CD4-positive, alpha-beta T cell treated with Interleukin-1 beta for 1 hour (primary cell): Measurements from ENCODE around the gene ZC3H13.
A peak's percentile ranks its signal among the peaks of the same experiment; 100 is the strongest.

Experiments used
- DNase-seq, 2 donors: peaks; one replicate each; pipeline ENCODE4 v3.0.0-alpha.2; 2020 to 2022

Gene ZC3H13

GRCh38 chr13:46052319-46053161 is at the start of gene ZC3H13:
ZC3H13 (minus strand) TSS chr13:46052746; CDS start chr13:46045507, 7,239 bp downstream.
- DNase-seq = peak; percentile 93

- no peak for DNase-seq
Observed at GRCh38 chr13:46102255-46102605, 49.7 kb upstream of the ZC3H13 start.

- no peak for DNase-seq
Observed at GRCh38 chr13:46101484-46102254, 49.1 kb upstream of the ZC3H13 start.

- no peak for DNase-seq
Observed at GRCh38 chr13:46101002-46101401, 48.5 kb upstream of the ZC3H13 start.

GRCh38 chr13:46100191-46100815 is 47.8 kb upstream of the ZC3H13 start:
- DNase-seq = no peak

- no peak for DNase-seq
Observed at GRCh38 chr13:46097663-46098062, 45.1 kb upstream of the ZC3H13 start.

- no peak for DNase-seq
Observed at GRCh38 chr13:46097015-46097414, 44.5 kb upstream of the ZC3H13 start.

- no peak for DNase-seq
Observed at GRCh38 chr13:46094478-46094877, 41.9 kb upstream of the ZC3H13 start.

GRCh38 chr13:46088821-46089562 is 36.4 kb upstream of the ZC3H13 start:
- no peak for DNase-seq

- DNase-seq = no peak
Observed at GRCh38 chr13:46087481-46087880, 34.9 kb upstream of the ZC3H13 start.

GRCh38 chr13:46086985-46087384 is 34.4 kb upstream of the ZC3H13 start:
- DNase-seq = no peak

- no peak for DNase-seq
Observed at GRCh38 chr13:46086421-46086922, 33.9 kb upstream of the ZC3H13 start.

- DNase-seq = no peak
Observed at GRCh38 chr13:46085737-46086136, 33.2 kb upstream of the ZC3H13 start.

- DNase-seq = no peak
Observed at GRCh38 chr13:46082324-46082723, 29.8 kb upstream of the ZC3H13 start.

- DNase-seq = no peak
Observed at GRCh38 chr13:46079770-46080169, 27.2 kb upstream of the ZC3H13 start.

- DNase-seq = no peak
Observed at GRCh38 chr13:46077265-46077664, 24.7 kb upstream of the ZC3H13 start.

- no peak for DNase-seq
Observed at GRCh38 chr13:46076827-46077226, 24.3 kb upstream of the ZC3H13 start.

GRCh38 chr13:46075811-46076210 is 23.3 kb upstream of the ZC3H13 start:
- no peak for DNase-seq

- no peak for DNase-seq
Observed at GRCh38 chr13:46071590-46072249, 19.2 kb upstream of the ZC3H13 start.

GRCh38 chr13:46063292-46063691 is 10.7 kb upstream of the ZC3H13 start:
- no peak for DNase-seq

GRCh38 chr13:46062185-46062584 is 9.6 kb upstream of the ZC3H13 start:
- no peak for DNase-seq

- DNase-seq = no peak
Observed at GRCh38 chr13:46059405-46059804, 6.9 kb upstream of the ZC3H13 start.
